ENCODE measurements around the gene SPG7.

SPG7 gene

DNA sequence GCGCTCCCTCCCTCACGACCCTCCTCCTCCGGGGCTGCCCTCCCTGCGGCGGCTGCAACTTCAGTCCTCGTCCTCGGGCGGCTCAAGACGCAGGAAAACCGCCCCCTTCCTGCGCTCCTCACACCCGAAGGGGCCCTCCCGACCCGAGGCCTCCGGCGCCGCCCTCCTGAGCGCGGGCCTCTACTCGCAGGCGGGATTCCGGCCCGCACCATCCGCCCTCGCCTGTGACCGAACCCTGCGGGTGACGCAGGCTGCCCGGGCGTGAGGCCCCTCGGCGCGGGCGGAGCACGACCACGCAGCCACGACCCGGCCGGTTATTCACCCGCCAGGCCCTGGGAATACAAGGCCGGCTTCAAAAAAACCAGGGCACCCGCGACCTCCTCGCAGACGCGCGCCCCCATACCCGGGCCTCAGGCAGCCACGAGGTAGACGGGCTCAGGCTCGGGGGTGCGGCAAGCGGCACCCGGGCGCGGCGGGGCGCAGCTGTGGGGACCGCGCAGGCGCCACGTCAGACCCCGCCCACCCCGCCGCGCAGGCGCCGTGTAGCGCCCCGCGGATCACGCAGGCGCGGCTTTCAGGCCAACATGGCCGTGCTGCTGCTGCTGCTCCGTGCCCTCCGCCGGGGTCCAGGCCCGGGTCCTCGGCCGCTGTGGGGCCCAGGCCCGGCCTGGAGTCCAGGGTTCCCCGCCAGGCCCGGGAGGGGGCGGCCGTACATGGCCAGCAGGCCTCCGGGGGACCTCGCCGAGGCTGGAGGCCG lies at the start of gene SPG7 (continued):
- TF ChIP-seq, protein P1, sequence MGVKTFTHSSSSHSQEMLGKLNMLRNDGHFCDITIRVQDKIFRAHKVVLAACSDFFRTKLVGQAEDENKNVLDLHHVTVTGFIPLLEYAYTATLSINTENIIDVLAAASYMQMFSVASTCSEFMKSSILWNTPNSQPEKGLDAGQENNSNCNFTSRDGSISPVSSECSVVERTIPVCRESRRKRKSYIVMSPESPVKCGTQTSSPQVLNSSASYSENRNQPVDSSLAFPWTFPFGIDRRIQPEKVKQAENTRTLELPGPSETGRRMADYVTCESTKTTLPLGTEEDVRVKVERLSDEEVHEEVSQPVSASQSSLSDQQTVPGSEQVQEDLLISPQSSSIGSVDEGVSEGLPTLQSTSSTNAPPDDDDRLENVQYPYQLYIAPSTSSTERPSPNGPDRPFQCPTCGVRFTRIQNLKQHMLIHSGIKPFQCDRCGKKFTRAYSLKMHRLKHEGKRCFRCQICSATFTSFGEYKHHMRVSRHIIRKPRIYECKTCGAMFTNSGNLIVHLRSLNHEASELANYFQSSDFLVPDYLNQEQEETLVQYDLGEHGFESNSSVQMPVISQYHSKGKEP (tag by site-specific recombination; IDR thresholded peaks at IDR 0.05) = no peak
- TF ChIP-seq, protein P2, sequence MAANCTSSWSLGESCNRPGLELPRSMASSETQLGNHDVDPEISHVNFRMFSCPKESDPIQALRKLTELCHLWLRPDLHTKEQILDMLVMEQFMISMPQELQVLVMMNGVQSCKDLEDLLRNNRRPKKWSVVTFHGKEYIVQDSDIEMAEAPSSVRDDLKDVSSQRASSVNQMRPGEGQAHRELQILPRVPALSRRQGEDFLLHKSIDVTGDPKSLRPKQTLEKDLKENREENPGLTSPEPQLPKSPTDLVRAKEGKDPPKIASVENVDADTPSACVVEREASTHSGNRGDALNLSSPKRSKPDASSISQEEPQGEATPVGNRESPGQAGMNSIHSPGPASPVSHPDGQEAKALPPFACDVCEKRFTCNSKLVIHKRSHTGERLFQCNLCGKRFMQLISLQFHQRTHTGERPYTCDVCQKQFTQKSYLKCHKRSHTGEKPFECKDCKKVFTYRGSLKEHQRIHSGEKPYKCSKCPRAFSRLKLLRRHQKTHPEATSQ (tag by site-specific recombination; IDR thresholded peaks at IDR 0.05) = no peak
- TF ChIP-seq ZNF510 (tag by site-specific recombination; IDR thresholded peaks at IDR 0.05; ENCODE audit: insufficient replicate concordance) = no peak
- TF ChIP-seq ZNF18 (tag by site-specific recombination; IDR thresholded peaks at IDR 0.05) = no peak
- TF ChIP-seq ZNF366 (tag by site-specific recombination; conservative IDR thresholded peaks at IDR 0.05) = no peak
- TF ChIP-seq ZNF48 (tag by site-specific recombination; IDR thresholded peaks at IDR 0.05) = no peak
- no peak for TF ChIP-seq ZNF266 (tag by site-specific recombination; IDR thresholded peaks at IDR 0.05; ENCODE audit: low read depth)
- TF ChIP-seq ZNF837 (tag by site-specific recombination; IDR thresholded peaks at IDR 0.05) = no peak
- no peak for TF ChIP-seq ZNF174 (tag by site-specific recombination; IDR thresholded peaks at IDR 0.05)
- peak; percentile 93 for TF ChIP-seq ZBTB8A (tag by site-specific recombination; IDR thresholded peaks at IDR 0.05)
- no peak; the same call in 1 of the 2 replicates for TF ChIP-seq ZNF398 (tag by site-specific recombination; IDR thresholded peaks at IDR 0.05)
- no peak for TF ChIP-seq ZNF157 (tag by site-specific recombination; IDR thresholded peaks at IDR 0.05)
- TF ChIP-seq ZNF311 (tag by site-specific recombination; IDR thresholded peaks at IDR 0.05; ENCODE audit: borderline replicate concordance) = no peak
- TF ChIP-seq ZNF394 (tag by site-specific recombination; IDR thresholded peaks at IDR 0.05; ENCODE audit: borderline replicate concordance) = no peak
- TF ChIP-seq ZXDB (tag by site-specific recombination; IDR thresholded peaks at IDR 0.05) = peak; percentile 82
- TF ChIP-seq OSR2 (tag by site-specific recombination; IDR thresholded peaks at IDR 0.05) = no peak
- TF ChIP-seq ZFP37 (tag by site-specific recombination; IDR thresholded peaks at IDR 0.05) = 0 out of 2 replicates have a peak, but pooled peaks have one; percentile 17
- no peak for TF ChIP-seq TSHZ1 (tag by site-specific recombination; IDR thresholded peaks at IDR 0.05; ENCODE audit: borderline replicate concordance)
- TF ChIP-seq ZNF747 (tag by site-specific recombination; IDR thresholded peaks at IDR 0.05) = no peak
- TF ChIP-seq PRDM1 (tag by site-specific recombination; IDR thresholded peaks at IDR 0.05) = no peak
- no peak; the same call in 1 of the 2 replicates for TF ChIP-seq PRDM4 (tag by site-specific recombination; IDR thresholded peaks at IDR 0.05)
- no peak for TF ChIP-seq FEZF1 (tag by site-specific recombination; IDR thresholded peaks at IDR 0.05)
- no peak for TF ChIP-seq ZNF530 (tag by site-specific recombination; IDR thresholded peaks at IDR 0.05; ENCODE audit: low read depth)
- no peak for TF ChIP-seq IKZF3 (tag by site-specific recombination; IDR thresholded peaks at IDR 0.05)
- TF ChIP-seq ZNF501 (tag by site-specific recombination; IDR thresholded peaks at IDR 0.05) = no peak
- TF ChIP-seq ZNF391 (tag by site-specific recombination; IDR thresholded peaks at IDR 0.05; ENCODE audit: borderline replicate concordance, low read depth) = peak; percentile 69; the same call in 1 of the 2 replicates
- no peak for TF ChIP-seq ZNF792 (tag by site-specific recombination; IDR thresholded peaks at IDR 0.05)

Measured in HEK293 (cell line).